ENCODE measurements around the gene LRCH4. TPM values are rescaled to one million over a fixed set of nuclear protein-coding genes. Genes with fewer than 3 reads are reported as not detected.

Gene LRCH4
- total RNA-seq, 1 donor from 2014 or later: 89.7 TPM

DNA sequence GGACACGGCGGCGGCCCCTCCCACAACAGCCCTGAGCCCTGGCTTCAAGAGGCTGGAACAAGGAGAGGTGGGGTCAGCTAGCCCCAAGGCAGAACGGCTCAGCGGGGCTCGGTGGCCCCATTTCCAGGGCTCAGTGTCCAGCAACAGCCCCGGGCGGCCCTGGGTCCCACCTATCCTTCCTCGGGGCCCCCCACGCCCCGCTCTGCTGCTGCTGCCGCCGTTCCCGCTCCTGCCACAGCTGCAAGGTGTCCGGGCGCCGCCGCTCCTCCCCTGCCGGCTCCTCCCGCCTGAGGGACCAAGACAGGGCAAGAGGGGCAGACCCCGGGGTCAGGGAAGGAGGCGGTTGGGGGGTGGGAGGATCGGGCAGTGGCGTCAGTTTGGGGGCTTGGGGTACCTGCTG, 8.8 kb downstream of the LRCH4 start:
- Mint-ChIP-seq H3K27me3 (ENCODE audit: unreplicated experiment) (peaks cover 15% of the 10 kb centered on the region), H3K27ac (ENCODE audit: unreplicated experiment) (no peak overlapping the region), H3K36me3 (ENCODE audit: low read depth, unreplicated experiment) (peaks cover 8% of the 10 kb centered on the region), H3K4me3 (ENCODE audit: unreplicated experiment) (no peak overlapping the region), H3K4me1 (ENCODE audit: unreplicated experiment) (no peaks in the 10 kb centered on the region), H3K9me3 (ENCODE audit: unreplicated experiment) (no peaks in the 10 kb centered on the region)
- DNase-seq (ENCODE audit: low spot score): no peak
- TF ChIP-seq, protein P1, sequence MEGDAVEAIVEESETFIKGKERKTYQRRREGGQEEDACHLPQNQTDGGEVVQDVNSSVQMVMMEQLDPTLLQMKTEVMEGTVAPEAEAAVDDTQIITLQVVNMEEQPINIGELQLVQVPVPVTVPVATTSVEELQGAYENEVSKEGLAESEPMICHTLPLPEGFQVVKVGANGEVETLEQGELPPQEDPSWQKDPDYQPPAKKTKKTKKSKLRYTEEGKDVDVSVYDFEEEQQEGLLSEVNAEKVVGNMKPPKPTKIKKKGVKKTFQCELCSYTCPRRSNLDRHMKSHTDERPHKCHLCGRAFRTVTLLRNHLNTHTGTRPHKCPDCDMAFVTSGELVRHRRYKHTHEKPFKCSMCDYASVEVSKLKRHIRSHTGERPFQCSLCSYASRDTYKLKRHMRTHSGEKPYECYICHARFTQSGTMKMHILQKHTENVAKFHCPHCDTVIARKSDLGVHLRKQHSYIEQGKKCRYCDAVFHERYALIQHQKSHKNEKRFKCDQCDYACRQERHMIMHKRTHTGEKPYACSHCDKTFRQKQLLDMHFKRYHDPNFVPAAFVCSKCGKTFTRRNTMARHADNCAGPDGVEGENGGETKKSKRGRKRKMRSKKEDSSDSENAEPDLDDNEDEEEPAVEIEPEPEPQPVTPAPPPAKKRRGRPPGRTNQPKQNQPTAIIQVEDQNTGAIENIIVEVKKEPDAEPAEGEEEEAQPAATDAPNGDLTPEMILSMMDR (IDR thresholded peaks at IDR 0.05; ENCODE audit: unreplicated experiment): no peak

DNA sequence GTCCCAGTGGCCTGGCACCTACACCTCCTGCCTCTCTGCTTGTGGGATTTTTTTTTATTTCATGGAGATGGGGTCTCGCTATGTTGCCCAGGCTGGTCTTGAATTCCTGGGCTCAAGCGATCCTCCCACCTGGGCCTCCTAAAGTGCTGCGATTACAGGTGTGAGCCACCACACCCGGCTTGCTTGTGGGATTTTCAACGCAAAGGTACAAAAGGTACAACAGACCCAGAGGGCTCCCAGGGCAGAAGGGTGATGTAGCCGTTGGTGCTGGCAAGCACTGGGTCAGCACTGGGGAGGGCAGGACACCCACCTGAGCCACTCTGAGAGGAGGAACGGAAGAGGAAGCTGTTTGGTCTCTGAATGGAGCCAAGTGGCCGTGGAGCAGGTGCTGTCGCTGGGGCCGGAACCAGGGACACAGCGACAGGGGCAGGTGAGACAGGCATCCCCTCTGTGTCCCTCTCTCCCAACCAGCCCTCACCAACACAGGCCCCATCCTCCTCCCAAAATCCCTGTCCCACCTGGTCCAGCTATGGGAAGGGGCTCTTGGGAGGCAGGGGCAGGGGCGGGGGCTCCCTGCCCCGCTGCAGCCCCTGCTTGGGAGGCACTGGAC, 9.4 kb downstream of the LRCH4 start:
- Mint-ChIP-seq H3K4me3 (ENCODE audit: unreplicated experiment) (peak overlapping the region; percentile 44), H3K4me1 (ENCODE audit: unreplicated experiment) (peaks cover 4% of the 10 kb centered on the region), H3K9me3 (ENCODE audit: unreplicated experiment) (no peaks in the 10 kb centered on the region), H3K36me3 (ENCODE audit: low read depth, unreplicated experiment) (peaks cover 12% of the 10 kb centered on the region), H3K27ac (ENCODE audit: unreplicated experiment) (no peak overlapping the region), H3K27me3 (ENCODE audit: unreplicated experiment) (peaks cover 20% of the 10 kb centered on the region)
- TF ChIP-seq, protein P1 (IDR thresholded peaks at IDR 0.05; ENCODE audit: unreplicated experiment): no peak
- DNase-seq (ENCODE audit: low spot score): no peak

DNA sequence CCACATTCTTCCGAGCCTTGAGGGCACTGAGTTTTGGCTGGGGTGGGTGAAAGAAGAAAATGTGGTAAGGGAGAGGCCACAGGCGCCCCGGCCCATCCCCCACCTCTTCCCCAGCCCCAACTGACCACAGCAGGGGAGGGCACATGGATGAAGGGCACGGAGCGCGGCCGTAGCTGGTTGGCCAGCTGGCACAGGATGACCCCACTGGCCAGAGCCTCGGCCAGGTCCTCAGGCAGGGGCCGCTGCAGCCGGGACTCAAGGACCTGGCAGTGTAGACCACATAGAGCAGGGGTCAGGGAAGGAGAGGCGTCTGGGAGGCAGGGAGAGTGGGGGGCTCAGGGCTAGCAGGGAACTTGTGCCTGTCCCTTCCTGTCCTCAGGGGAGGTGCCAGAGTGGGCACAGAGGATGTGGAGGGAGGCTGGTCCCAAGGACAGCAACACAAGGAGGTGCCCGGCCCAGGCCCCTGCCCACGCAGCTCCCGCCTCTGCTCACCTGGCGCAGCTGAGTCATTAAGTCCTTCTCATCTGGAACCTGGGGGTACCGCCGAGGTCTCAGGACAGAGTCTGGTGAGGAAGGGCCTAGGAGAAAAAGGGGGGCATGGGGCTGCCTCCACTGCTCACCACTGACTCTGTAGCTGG, 10.1 kb downstream of the LRCH4 start:
- DNase-seq (ENCODE audit: low spot score): no peak
- Mint-ChIP-seq H3K4me3 (ENCODE audit: unreplicated experiment) (peak overlapping the region; percentile 44), H3K27me3 (ENCODE audit: unreplicated experiment) (peaks cover 20% of the 10 kb centered on the region), H3K27ac (ENCODE audit: unreplicated experiment) (no peak overlapping the region), H3K36me3 (ENCODE audit: low read depth, unreplicated experiment) (peaks cover 12% of the 10 kb centered on the region), H3K9me3 (ENCODE audit: unreplicated experiment) (no peaks in the 10 kb centered on the region), H3K4me1 (ENCODE audit: unreplicated experiment) (peaks cover 4% of the 10 kb centered on the region)
- TF ChIP-seq, protein P1 (IDR thresholded peaks at IDR 0.05; ENCODE audit: unreplicated experiment): no peak

DNA sequence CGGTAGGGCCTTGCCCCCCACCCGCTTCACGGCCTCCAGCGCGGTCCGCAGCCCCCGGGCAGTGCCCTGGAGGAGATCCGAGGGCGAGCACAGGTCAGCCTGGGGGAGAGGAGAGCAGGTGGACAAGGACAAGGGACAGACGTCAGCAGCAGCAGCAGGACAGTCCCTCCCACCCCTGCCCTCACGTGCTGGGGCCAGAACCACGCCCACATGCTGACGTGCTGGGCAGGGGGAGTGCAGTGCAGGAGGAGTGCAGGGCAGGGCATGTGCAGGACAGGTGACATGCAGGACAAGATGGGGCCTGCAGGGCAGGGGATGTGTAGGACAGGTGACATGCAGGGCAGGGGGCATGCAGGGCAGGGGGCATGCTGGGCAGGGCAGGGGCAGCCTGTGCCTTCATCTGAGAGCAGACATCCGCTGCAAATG, 10.7 kb downstream of the LRCH4 start:
- TF ChIP-seq, protein P1 (IDR thresholded peaks at IDR 0.05; ENCODE audit: unreplicated experiment): no peak
- Mint-ChIP-seq H3K4me1 (ENCODE audit: unreplicated experiment) (peaks cover 4% of the 10 kb centered on the region), H3K36me3 (ENCODE audit: low read depth, unreplicated experiment) (peaks cover 12% of the 10 kb centered on the region), H3K9me3 (ENCODE audit: unreplicated experiment) (no peaks in the 10 kb centered on the region), H3K27ac (ENCODE audit: unreplicated experiment) (no peak overlapping the region), H3K4me3 (ENCODE audit: unreplicated experiment) (no peak overlapping the region), H3K27me3 (ENCODE audit: unreplicated experiment) (peaks cover 20% of the 10 kb centered on the region)
- no peak for DNase-seq (ENCODE audit: low spot score)
